H9 (cell line): ENCODE measurements around the gene IL36B. TPM values are rescaled to one million over a fixed set of nuclear protein-coding genes. Genes with fewer than 3 reads are reported as not detected.

Experiments used
- DNase-seq: peaks from one replicate; pipeline ENCODE4 v3.0.0-alpha.2; 2017
- H2AFZ ChIP-seq: one replicate; pipeline ENCODE4 v1.6.1; 2013; ENCODE audit warnings: mild to moderate bottlenecking, low read length, control low read depth, moderate library complexity
- H2AK5ac ChIP-seq: 2 replicates; pipeline ENCODE4 v1.6.1; 2013; ENCODE audit warnings: low read length, control low read depth, mixed read lengths; ENCODE audit not compliant: insufficient read length
- H2BK120ac ChIP-seq: one replicate; pipeline ENCODE4 v1.6.1; 2013; ENCODE audit warnings: low read depth, mild to moderate bottlenecking, low read length, control low read depth, inconsistent platforms; ENCODE audit not compliant: poor library complexity, severe bottlenecking
- H2BK12ac ChIP-seq: 2 replicates; pipeline ENCODE4 v1.6.1; 2013; ENCODE audit warnings: low read length, control low read depth, mixed read lengths, low read depth; ENCODE audit not compliant: insufficient read length
- H2BK15ac ChIP-seq: 2 replicates; pipeline ENCODE4 v1.6.1; 2013; ENCODE audit warnings: low read depth, low read length, control low read depth
- H2BK20ac ChIP-seq: one replicate; pipeline ENCODE4 v1.6.1; 2013; ENCODE audit warnings: low read depth, mild to moderate bottlenecking, low read length, control low read depth, inconsistent platforms; ENCODE audit not compliant: poor library complexity, severe bottlenecking
- H2BK5ac ChIP-seq: 2 replicates; pipeline ENCODE4 v1.6.1; 2013; ENCODE audit warnings: low read length, control low read depth, mixed read lengths; ENCODE audit not compliant: insufficient read length
- H3K14ac ChIP-seq: 2 replicates; pipeline ENCODE4 v1.6.1; 2013; ENCODE audit warnings: low read length, control low read depth; ENCODE audit not compliant: insufficient read depth
- H3K18ac ChIP-seq: 2 replicates; pipeline ENCODE4 v1.6.1; 2013; ENCODE audit warnings: low read depth, mild to moderate bottlenecking, mixed read lengths, low read length, control low read depth; ENCODE audit not compliant: insufficient read length
- H3K23ac ChIP-seq: 2 replicates; pipeline ENCODE4 v1.6.1; 2013; ENCODE audit warnings: low read length, control low read depth, mixed read lengths, low read depth; ENCODE audit not compliant: insufficient read length
- H3K23me2 ChIP-seq: 2 replicates; pipeline ENCODE4 v1.6.1; 2013; ENCODE audit warnings: low read depth, mild to moderate bottlenecking, mixed read lengths, low read length, control low read depth; ENCODE audit not compliant: insufficient read length, poor library complexity, severe bottlenecking
- H3K27ac ChIP-seq: 2 replicates; pipeline ENCODE4 v1.5.1; 2013; ENCODE audit warnings: low read length, control low read depth, mixed read lengths, low read depth; ENCODE audit not compliant: insufficient read length
- H3K27me3 ChIP-seq: 2 replicates; pipeline ENCODE4 v1.6.1; 2013; ENCODE audit warnings: low read length, control low read depth, inconsistent platforms; ENCODE audit not compliant: insufficient read depth
- H3K4ac ChIP-seq: 2 replicates; pipeline ENCODE4 v1.6.1; 2013; ENCODE audit warnings: low read depth, mild to moderate bottlenecking, control low read depth, inconsistent platforms, low read length, moderate library complexity
- H3K4me1 ChIP-seq: 2 replicates; pipeline ENCODE4 v1.6.1; 2013; ENCODE audit warnings: low read length, control low read depth, inconsistent platforms; ENCODE audit not compliant: insufficient read depth
- H3K4me2 ChIP-seq: 2 replicates; pipeline ENCODE4 v1.6.1; 2013; ENCODE audit warnings: low read length, control low read depth, mixed read lengths; ENCODE audit not compliant: insufficient read length, insufficient read depth
- H3K56ac ChIP-seq: 2 replicates; pipeline ENCODE4 v1.6.1; 2013; ENCODE audit warnings: low read depth, mild to moderate bottlenecking, mixed read lengths, low read length, control low read depth; ENCODE audit not compliant: insufficient read length
- H3K79me1 ChIP-seq: 2 replicates; pipeline ENCODE4 v1.6.1; 2013; ENCODE audit warnings: low read depth, mild to moderate bottlenecking, moderate library complexity, low read length, control low read depth, inconsistent platforms; ENCODE audit not compliant: insufficient read depth, poor library complexity, severe bottlenecking
- H3K79me2 ChIP-seq: 2 replicates; pipeline ENCODE4 v1.6.1; 2013; ENCODE audit warnings: low read length, control low read depth, inconsistent platforms; ENCODE audit not compliant: insufficient read depth
- H3K9ac ChIP-seq: 2 replicates; pipeline ENCODE4 v1.6.1; 2013; ENCODE audit warnings: low read length, control low read depth, mixed read lengths; ENCODE audit not compliant: insufficient read length; ENCODE audit errors: extremely low read depth
- H3K9me3 ChIP-seq: one replicate; pipeline ENCODE4 v1.6.1; 2013; ENCODE audit warnings: low read depth, low read length, inconsistent platforms; ENCODE audit not compliant: control insufficient read depth
- H3T11ph ChIP-seq: one replicate; pipeline ENCODE4 v1.6.1; 2013; ENCODE audit warnings: mild to moderate bottlenecking, low read length, control low read depth, inconsistent platforms
- H4K20me1 ChIP-seq: one replicate; pipeline ENCODE4 v1.6.1; 2013; ENCODE audit not compliant: control insufficient read depth, insufficient read length, insufficient read depth
- H4K5ac ChIP-seq: 2 replicates; pipeline ENCODE4 v1.6.1; 2013; ENCODE audit warnings: low read depth, mild to moderate bottlenecking, mixed read lengths, low read length, control low read depth; ENCODE audit not compliant: insufficient read length
- H4K8ac ChIP-seq: replicated peaks from 2 replicates; pipeline ENCODE4 v1.6.1; 2013; ENCODE audit warnings: low read length, control low read depth, mixed read lengths, low read depth; ENCODE audit not compliant: insufficient read length
- H4K91ac ChIP-seq: 2 replicates; pipeline ENCODE4 v1.6.1; 2013; ENCODE audit warnings: low read depth, mild to moderate bottlenecking, moderate library complexity, mixed read lengths, low read length, control low read depth; ENCODE audit not compliant: insufficient read length
- H3K27ac Mint-ChIP-seq, 3 experiments: 2 replicates in 2 of 3; 3 replicates in 1 of 3; pipeline ENCODE4 v1.8.0; 2020 to 2021; ENCODE audit warnings: mixed read lengths in 3 of 3, mild to moderate bottlenecking in 1 of 3, moderate library complexity in 1 of 3
- H3K27me3 Mint-ChIP-seq: 2 replicates; pipeline ENCODE4 v1.8.0; 2021; ENCODE audit warnings: low read depth, mild to moderate bottlenecking, moderate library complexity, mixed read lengths
- H3K36me3 Mint-ChIP-seq, 3 experiments: 2 replicates in 2 of 3; 3 replicates in 1 of 3; pipeline ENCODE4 v1.8.0; 2020 to 2021; ENCODE audit warnings: low read depth in 3 of 3, mixed read lengths in 3 of 3; ENCODE audit not compliant: insufficient read depth in 1 of 3
- H3K4me1 Mint-ChIP-seq, 2 experiments: 2 replicates each; pipeline ENCODE4 v1.8.0; 2020; ENCODE audit warnings: mixed read lengths in 2 of 2
- H3K4me3 Mint-ChIP-seq, 2 experiments: 2 replicates in 1 of 2; 3 replicates in 1 of 2; pipeline ENCODE4 v1.8.0; 2020 to 2021; ENCODE audit warnings: mild to moderate bottlenecking in 2 of 2, mixed read lengths in 2 of 2, moderate library complexity in 1 of 2
- H3K9me3 Mint-ChIP-seq, 2 experiments: 2 replicates in 1 of 2; 3 replicates in 1 of 2; pipeline ENCODE4 v1.8.0; 2020; ENCODE audit warnings: mild to moderate bottlenecking in 2 of 2, mixed read lengths in 2 of 2, moderate library complexity in 1 of 2
- WGBS: extraction: QIAGEN DNeasy Blood & Tissue Kit; methylation state at CpG from one replicate; pipeline ENCODE4 v1.1.7; 2013; ENCODE audit warnings: missing lambda C conversion rate, low lambda C conversion rate, mixed read lengths; ENCODE audit not compliant: insufficient read length; ENCODE audit errors: extremely low coverage; 5-methylcytosine and 5-hydroxymethylcytosine counted together
- total RNA-seq: library from RNA; stranded (reverse); gene quantifications from 2 replicates; pipeline ENCODE4 v1.2.1, GENCODE V29; 2021
- TF ChIP-seq, protein P1 (sequence below): fragments of 200-600 bp; sonication (generic); conservative IDR thresholded peaks from 3 replicates; pipeline ENCODE4 v1.8.0; 2021; ENCODE audit warnings: antibody characterized with exemption, mild to moderate bottlenecking

The IL36B gene
- total RNA-seq, 1 experiment from 2014 or later: not detected

- Histone ChIP-seq H3T11ph (no peak overlapping the region), H3K23me2 (no peaks in the 10 kb centered on the region), H3K56ac (no peak overlapping the region), H2BK12ac (no peak overlapping the region), H2AFZ (no peak overlapping the region), H2AK5ac (no peak overlapping the region), H3K9me3 (no peaks in the 10 kb centered on the region), H3K18ac (no peak overlapping the region), H2BK15ac (no peak overlapping the region), H3K4ac (no peak overlapping the region), H3K79me1 (no peaks in the 10 kb centered on the region), H3K27me3 (no peaks in the 10 kb centered on the region), H3K9ac (no peak overlapping the region), H4K20me1 (no peaks in the 10 kb centered on the region), H2BK5ac (no peak overlapping the region), H3K4me2 (no peak overlapping the region), H3K79me2 (no peaks in the 10 kb centered on the region), H3K27ac (no peak overlapping the region), H3K4me1 (no peaks in the 10 kb centered on the region), H2BK120ac (no peak overlapping the region), H2BK20ac (no peak overlapping the region), H3K23ac (no peak overlapping the region), H4K5ac (no peak overlapping the region), H3K14ac (no peak overlapping the region), H4K8ac (no peak overlapping the region), H4K91ac (no peak overlapping the region)
- no peaks in the 10 kb centered on the region; a peak in 1 of 7 replicates for H3K36me3 Mint-ChIP-seq
- DNase-seq: no peak
- no CpG with 5 or more reads among the region's 1 CpG for WGBS
- no peak overlapping the region for H3K4me3 Mint-ChIP-seq
- H3K9me3 Mint-ChIP-seq: peaks cover 27 to 69% of the 10 kb centered on the region in 2 experiments
- no peaks in the 10 kb centered on the region for H3K4me1 Mint-ChIP-seq
- H3K27me3 Mint-ChIP-seq: peaks cover 44% of the 10 kb centered on the region
- no peak overlapping the region for H3K27ac Mint-ChIP-seq
- TF ChIP-seq, protein P1, sequence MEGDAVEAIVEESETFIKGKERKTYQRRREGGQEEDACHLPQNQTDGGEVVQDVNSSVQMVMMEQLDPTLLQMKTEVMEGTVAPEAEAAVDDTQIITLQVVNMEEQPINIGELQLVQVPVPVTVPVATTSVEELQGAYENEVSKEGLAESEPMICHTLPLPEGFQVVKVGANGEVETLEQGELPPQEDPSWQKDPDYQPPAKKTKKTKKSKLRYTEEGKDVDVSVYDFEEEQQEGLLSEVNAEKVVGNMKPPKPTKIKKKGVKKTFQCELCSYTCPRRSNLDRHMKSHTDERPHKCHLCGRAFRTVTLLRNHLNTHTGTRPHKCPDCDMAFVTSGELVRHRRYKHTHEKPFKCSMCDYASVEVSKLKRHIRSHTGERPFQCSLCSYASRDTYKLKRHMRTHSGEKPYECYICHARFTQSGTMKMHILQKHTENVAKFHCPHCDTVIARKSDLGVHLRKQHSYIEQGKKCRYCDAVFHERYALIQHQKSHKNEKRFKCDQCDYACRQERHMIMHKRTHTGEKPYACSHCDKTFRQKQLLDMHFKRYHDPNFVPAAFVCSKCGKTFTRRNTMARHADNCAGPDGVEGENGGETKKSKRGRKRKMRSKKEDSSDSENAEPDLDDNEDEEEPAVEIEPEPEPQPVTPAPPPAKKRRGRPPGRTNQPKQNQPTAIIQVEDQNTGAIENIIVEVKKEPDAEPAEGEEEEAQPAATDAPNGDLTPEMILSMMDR: no peak
Measured at GRCh38 chr2:113015042-113015441, 37.6 kb downstream of the IL36B start.
